PC-9 (cell line): ENCODE data around the gene ORMDL3. TPM values are rescaled to one million over a fixed set of nuclear protein-coding genes. Genes with fewer than 3 reads are reported as not detected.

ENCODE experiments used
- BruUV-seq: library from RNA; stranded (reverse); fragments of 400-500 nt; replicated peaks from 2 replicates; lab custom pipeline; 2021; lab: Mats Ljungman, UMichigan
- CTCF ChIA-PET: fragments of 300-600 bp; sonication (Branson Sonifier 250); formaldehyde crosslinking; loops from one replicate; lab custom pipeline; 2022; ENCODE audit warnings: antibody characterized with exemption; lab: Charles Lee
- POLR2A ChIA-PET: fragments of 300-600 bp; sonication (Branson Sonifier 250); formaldehyde crosslinking; loops from one replicate; lab custom pipeline; 2022; ENCODE audit warnings: antibody characterized with exemption; ENCODE audit not compliant: unreplicated experiment; lab: Charles Lee
- DNase-seq, 2 experiments: peaks; one replicate each; pipeline versions ENCODE4 v3.0.0 to v3.0.0-alpha.2; 2015 to 2022; ENCODE audit warnings: mixed read lengths in 1 of 2
- H2AFZ ChIP-seq: fragments of 200-600 bp; sonication (generic); 2 replicates; pipeline ENCODE4 v1.8.1; 2017; ENCODE audit warnings: antibody characterized with exemption
- H3F3A ChIP-seq: fragments of 200-600 bp; sonication (generic); 2 replicates; pipeline ENCODE4 v1.8.1; 2017; ENCODE audit warnings: antibody characterized with exemption, mild to moderate bottlenecking, low read depth; ENCODE audit not compliant: insufficient read depth
- H3K27ac ChIP-seq: fragments of 200-600 bp; sonication (generic); 2 replicates; pipeline ENCODE4 v1.6.1; 2016; ENCODE audit warnings: mixed run types
- H3K27me3 ChIP-seq: fragments of 200-600 bp; sonication (generic); 2 replicates; pipeline ENCODE4 v1.6.1; 2016; ENCODE audit warnings: low read depth, mixed run types; ENCODE audit not compliant: insufficient read depth
- H3K36me3 ChIP-seq: fragments of 200-600 bp; sonication (generic); 2 replicates; pipeline ENCODE4 v1.6.1; 2016; ENCODE audit warnings: low read depth, mixed run types
- H3K4me1 ChIP-seq: fragments of 200-600 bp; sonication (generic); replicated peaks from 2 replicates; pipeline ENCODE4 v1.6.1; 2016; ENCODE audit warnings: mixed run types; ENCODE audit not compliant: insufficient read depth
- H3K4me2 ChIP-seq: fragments of 200-600 bp; sonication (generic); 2 replicates; pipeline ENCODE4 v1.6.1; 2017; ENCODE audit warnings: mixed run types
- H3K4me3 ChIP-seq: fragments of 200-600 bp; sonication (generic); 2 replicates; pipeline ENCODE4 v1.6.1; 2016; ENCODE audit warnings: mixed run types
- H3K79me2 ChIP-seq: fragments of 200-600 bp; sonication (generic); 2 replicates; pipeline ENCODE4 v1.6.1; 2017; ENCODE audit warnings: low read depth, mixed run types
- H3K9me2 ChIP-seq: fragments of 200-600 bp; sonication (generic); 2 replicates; pipeline ENCODE4 v1.8.1; 2017; ENCODE audit warnings: mild to moderate bottlenecking; ENCODE audit not compliant: insufficient read depth
- H3K9me3 ChIP-seq: fragments of 200-600 bp; sonication (generic); 2 replicates; pipeline ENCODE4 v1.8.1; 2016; ENCODE audit warnings: low read depth; ENCODE audit not compliant: insufficient read depth
- H4K20me1 ChIP-seq: fragments of 200-600 bp; sonication (generic); 2 replicates; pipeline ENCODE4 v1.8.1; 2017; ENCODE audit not compliant: insufficient read depth
- EZH2 ChIP-seq: fragments of 200-600 bp; sonication (generic); IDR thresholded peaks from 2 replicates; pipeline ENCODE4 v1.8.0; 2017; ENCODE audit warnings: antibody characterized with exemption, low read depth
- intact Hi-C: fragments of 100-400 bp; cut with micrococcal nuclease; formaldehyde crosslinking; loops from one replicate; pipeline ENCODE4 v1.10.0; 2022; ENCODE audit not compliant: unreplicated experiment
- total RNA-seq: library from RNA; stranded (reverse); gene quantifications from 2 replicates; pipeline ENCODE4 v1.2.3, GENCODE V29; 2021
- TF ChIP-seq, protein P1 (sequence below): fragments of 200-600 bp; sonication (generic); conservative IDR thresholded peaks from 2 replicates; pipeline ENCODE4 v1.6.1; 2017; ENCODE audit warnings: mixed run types, antibody characterized with exemption, mild to moderate bottlenecking, moderate library complexity

ORMDL3 gene
- total RNA-seq, 1 experiment from 2014 or later, result 51.1 TPM

DNA sequence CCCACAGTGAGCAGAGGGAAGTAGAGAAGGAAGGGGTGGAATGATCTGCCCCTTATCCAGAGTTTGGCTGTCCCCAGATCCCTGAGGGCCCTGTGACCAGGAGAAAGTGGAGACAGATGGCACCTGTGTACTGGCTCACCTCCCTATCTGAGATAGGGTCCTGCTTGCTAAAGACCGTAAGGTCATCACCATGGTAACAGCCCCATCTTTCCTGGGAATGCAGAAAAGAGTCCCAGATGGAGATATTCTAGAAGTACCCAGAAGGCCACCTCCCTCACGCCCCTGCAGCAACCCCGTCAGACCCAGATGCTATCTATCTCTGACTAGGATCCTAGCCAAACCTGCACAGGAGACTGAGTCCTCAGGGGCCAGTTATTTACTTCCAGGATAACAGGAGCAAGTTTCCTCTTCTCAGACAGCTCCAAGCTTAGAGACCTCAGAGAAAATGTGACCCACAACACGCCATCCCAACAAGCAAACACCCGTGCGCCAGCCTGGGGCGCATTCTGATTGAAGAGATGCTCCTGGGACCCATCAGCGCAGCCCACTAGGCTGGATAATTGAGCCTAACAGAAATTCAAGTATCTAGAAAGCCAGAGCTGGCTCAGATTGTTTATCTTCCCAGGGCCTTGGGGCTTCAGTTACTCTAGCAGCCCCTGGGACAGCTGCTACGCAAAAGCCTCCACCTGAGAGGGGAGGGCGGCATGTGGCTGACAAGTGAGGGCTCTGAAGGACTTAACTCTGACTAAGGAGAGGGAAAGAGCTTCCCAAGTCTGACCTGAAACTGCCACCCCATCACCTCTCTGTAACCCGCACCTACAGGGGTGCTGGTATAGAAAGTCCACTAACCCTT lies 1.9 kb downstream of the ORMDL3 start:
- H3K4me3 ChIP-seq, result peak overlapping the region; percentile 98; the same call in 1 of the 2 replicates
- CTCF ChIA-PET, result no interaction called here
- peaks cover 35% of the 10 kb centered on the region for H3K4me1 ChIP-seq
- H4K20me1 ChIP-seq, result peaks cover 14% of the 10 kb centered on the region; the same call in 1 of the 2 replicates
- peak overlapping the region; percentile 95 for H3K4me2 ChIP-seq
- H3K36me3 ChIP-seq, result no peaks in the 10 kb centered on the region
- H3K9me3 ChIP-seq, result no peaks in the 10 kb centered on the region
- H3K27ac ChIP-seq, result no peak overlapping the region
- DNase-seq, result no peak
- no peak overlapping the region for H2AFZ ChIP-seq
- TSS peak; percentile 15 for BruUV-seq
- H3F3A ChIP-seq, result peaks cover 26% of the 10 kb centered on the region
- TF ChIP-seq EZH2, result no peak
- TF ChIP-seq, protein P1, sequence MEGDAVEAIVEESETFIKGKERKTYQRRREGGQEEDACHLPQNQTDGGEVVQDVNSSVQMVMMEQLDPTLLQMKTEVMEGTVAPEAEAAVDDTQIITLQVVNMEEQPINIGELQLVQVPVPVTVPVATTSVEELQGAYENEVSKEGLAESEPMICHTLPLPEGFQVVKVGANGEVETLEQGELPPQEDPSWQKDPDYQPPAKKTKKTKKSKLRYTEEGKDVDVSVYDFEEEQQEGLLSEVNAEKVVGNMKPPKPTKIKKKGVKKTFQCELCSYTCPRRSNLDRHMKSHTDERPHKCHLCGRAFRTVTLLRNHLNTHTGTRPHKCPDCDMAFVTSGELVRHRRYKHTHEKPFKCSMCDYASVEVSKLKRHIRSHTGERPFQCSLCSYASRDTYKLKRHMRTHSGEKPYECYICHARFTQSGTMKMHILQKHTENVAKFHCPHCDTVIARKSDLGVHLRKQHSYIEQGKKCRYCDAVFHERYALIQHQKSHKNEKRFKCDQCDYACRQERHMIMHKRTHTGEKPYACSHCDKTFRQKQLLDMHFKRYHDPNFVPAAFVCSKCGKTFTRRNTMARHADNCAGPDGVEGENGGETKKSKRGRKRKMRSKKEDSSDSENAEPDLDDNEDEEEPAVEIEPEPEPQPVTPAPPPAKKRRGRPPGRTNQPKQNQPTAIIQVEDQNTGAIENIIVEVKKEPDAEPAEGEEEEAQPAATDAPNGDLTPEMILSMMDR, result no peak
- POLR2A ChIA-PET, result no interaction called here
- intact Hi-C loops, result loop anchor here (5.0 to 10.0 kb wide), 2 partner anchors 153 to 171 kb away; no protein-coding TSS in a partner anchor
- peaks cover 25% of the 10 kb centered on the region for H3K79me2 ChIP-seq
- no peaks in the 10 kb centered on the region for H3K9me2 ChIP-seq
- H3K27me3 ChIP-seq, result no peaks in the 10 kb centered on the region

DNA sequence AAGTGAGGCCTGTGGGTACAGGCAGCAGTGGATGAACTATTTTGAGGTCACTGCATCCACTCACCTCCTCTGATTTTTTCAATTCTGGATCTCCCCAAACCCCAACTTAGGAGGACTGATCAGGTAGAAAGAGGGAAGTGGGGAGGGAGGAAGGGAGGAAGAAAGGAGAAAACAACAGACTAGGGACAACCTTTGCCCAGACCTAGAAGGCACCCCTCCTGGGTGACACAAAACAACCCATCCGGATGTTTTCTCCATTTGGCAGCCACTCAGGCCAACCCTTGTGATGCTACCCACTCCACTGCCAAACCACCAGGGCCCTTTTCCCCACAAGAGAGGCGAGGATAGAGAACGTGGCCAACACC lies 2.7 kb downstream of the ORMDL3 start:
- H2AFZ ChIP-seq, result no peak overlapping the region
- H3K79me2 ChIP-seq, result peaks cover 25% of the 10 kb centered on the region
- H3K4me3 ChIP-seq, result no peak overlapping the region
- peaks cover 18% of the 10 kb centered on the region for H3F3A ChIP-seq
- no peak for DNase-seq
- H3K36me3 ChIP-seq, result no peaks in the 10 kb centered on the region
- TF ChIP-seq, protein P1, result no peak
- no peak for TF ChIP-seq EZH2
- H3K4me2 ChIP-seq, result no peak overlapping the region
- H3K9me3 ChIP-seq, result no peaks in the 10 kb centered on the region
- no TSS peak for BruUV-seq
- peaks cover 30% of the 10 kb centered on the region for H3K4me1 ChIP-seq
- ChIA-PET POLR2A (interaction anchor here (0.7 kb wide), 1 partner anchor 244 kb away, joined by 3 read pairs; no protein-coding TSS in a partner anchor), CTCF (no interaction called here)
- intact Hi-C loops, result loop anchor here (5.0 to 10.0 kb wide), 2 partner anchors 152 to 170 kb away; no protein-coding TSS in a partner anchor
- H3K27ac ChIP-seq, result no peak overlapping the region
- no peaks in the 10 kb centered on the region for H3K9me2 ChIP-seq
- no peaks in the 10 kb centered on the region for H3K27me3 ChIP-seq
- peaks cover 13% of the 10 kb centered on the region; the same call in 1 of the 2 replicates for H4K20me1 ChIP-seq

DNA sequence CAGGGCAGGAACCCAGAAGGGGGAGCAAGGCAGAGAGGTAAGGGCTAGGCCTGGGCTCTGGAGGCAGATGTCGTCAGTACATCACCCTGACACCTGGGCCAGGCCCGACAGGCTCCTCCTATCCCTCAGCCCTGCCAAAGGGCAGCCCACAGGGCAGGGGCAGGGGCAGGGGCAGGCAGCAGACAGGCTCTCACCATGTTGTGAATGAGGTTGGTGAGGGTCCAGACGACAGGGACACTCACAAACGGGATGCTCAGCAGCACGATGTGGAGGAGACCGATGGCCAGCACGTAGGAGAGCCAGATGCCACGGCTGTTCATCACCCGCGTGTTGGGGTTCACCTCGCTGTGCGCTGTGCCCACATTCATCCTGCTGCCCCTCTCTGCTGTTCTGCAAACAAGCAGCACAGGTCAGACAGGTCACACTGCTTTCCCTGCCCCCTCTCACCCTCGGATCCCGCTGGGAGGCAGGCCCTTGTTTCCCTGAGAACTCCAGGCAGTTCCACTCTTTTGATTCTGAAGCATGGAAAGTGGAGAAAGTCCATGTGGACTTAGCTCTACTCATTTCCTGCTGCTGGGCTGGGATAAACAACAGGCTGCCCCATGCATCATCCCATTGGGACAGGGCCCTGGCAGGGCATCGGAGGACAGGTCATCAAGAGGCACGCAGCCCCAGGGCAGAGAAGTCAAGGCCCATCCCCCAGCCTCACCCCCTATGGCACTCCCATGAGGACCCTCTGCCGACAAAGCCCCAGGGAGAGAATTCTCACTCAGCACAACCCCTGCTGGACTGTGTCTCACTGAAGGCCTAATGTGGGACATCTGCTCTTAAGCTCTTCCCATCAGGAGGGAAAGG lies 3.3 kb downstream of the ORMDL3 start:
- H3K27ac ChIP-seq, result no peak overlapping the region
- H3K4me1 ChIP-seq, result peaks cover 25% of the 10 kb centered on the region
- H2AFZ ChIP-seq, result no peak overlapping the region
- H4K20me1 ChIP-seq, result peaks cover 10% of the 10 kb centered on the region; the same call in 1 of the 2 replicates
- no peak for DNase-seq
- H3K9me3 ChIP-seq, result no peaks in the 10 kb centered on the region
- H3K36me3 ChIP-seq, result no peaks in the 10 kb centered on the region
- CTCF ChIA-PET, result no interaction called here
- no peaks in the 10 kb centered on the region for H3K27me3 ChIP-seq
- H3K4me2 ChIP-seq, result no peak overlapping the region
- peaks cover 25% of the 10 kb centered on the region for H3K79me2 ChIP-seq
- TF ChIP-seq EZH2, result no peak
- TF ChIP-seq, protein P1, result no peak
- no peaks in the 10 kb centered on the region for H3K9me2 ChIP-seq
- intact Hi-C loops, result loop anchor here (10.0 kb wide), 1 partner anchor 169 kb away; no protein-coding TSS in a partner anchor
- BruUV-seq, result no TSS peak
- no peak overlapping the region for H3K4me3 ChIP-seq
- H3F3A ChIP-seq, result peaks cover 12% of the 10 kb centered on the region
- POLR2A ChIA-PET, result interaction anchor here (0.7 kb wide), 1 partner anchor 243 kb away, joined by 3 read pairs; no protein-coding TSS in a partner anchor
